ENCODE measurements around the gene SKAP2.

SKAP2 gene

DNA sequence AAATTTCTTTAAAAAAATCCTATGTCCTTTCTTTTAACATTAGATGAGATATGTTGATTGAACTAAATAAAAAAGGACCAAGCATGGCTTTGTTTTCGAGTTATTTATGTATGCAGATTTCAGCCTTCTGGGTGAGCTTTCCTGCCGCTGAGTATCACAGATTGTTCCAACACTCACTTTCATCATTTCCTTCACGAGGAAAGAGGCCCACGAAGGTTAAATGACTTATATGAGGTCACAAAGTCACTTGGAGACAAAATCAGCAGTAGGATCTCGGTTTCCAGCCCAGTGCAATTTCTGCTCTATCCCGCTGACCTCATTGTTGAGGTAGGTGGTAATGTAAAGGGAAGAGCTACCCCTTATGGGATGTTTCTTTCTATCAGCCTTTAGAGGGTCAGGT is 226.8 kb downstream of the SKAP2 start:
- DNase-seq (ENCODE audit: low read depth in 2 of 2), result no peak

DNA sequence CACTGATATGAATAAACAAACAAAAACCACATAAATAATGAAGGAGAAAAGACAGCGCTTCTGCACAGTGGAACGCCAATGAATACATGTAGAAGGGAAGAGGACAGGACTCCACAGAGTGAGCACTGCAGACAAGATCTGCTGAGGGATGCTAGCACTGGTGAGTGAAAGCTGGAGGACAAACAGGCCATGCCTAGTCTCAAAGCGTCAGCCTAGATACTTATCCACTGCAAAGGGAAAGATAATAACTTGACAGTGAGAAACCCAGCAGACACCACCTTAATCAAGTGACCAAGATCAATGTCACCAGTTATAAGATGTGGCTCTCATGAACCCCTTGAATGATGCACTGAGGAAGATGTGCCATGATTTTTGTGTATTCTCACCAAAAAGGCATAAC is 227.6 kb downstream of the SKAP2 start:
- DNase-seq (ENCODE audit: low read depth in 2 of 2), result no peak

DNA sequence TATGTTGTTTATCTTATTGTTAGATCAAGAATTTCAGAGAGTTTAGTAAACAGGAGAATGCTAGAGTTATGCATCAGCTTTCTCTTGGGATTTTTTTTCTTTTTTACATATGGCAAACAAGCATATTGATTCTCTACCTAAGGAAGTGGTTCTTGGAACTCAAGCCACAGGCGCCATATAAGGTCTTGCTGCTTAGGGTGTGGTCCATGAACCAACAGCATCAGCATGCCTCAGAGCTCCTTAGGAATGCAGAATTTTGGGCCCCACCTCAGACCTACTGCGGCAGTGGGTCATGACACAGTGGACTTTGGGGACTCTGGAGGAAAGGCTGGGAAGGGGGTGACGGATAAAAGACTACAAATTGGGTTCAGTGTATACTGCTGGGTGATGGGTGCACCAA is 230.8 kb downstream of the SKAP2 start:
- no peak for DNase-seq (ENCODE audit: low read depth in 2 of 2)

DNA sequence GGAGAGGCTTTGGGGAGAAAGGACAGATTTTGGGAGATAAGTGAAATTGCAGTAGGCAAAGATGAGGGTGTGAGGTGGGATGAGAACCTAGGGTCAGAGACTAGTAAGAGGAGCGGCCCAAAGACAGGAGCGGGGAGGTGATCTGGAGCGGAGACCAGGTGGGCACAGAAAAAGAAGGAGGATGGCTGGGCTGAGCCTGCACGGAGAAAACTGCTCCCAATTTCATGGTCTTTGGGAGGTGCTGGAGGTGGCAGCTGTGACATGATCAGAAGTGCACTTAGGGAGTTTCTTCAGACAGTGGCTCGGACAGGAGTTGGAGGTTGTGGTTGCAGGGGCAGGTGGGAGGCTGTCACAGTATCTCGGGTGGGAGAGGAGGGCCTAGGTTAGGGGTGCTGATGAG is 232.8 kb downstream of the SKAP2 start:
- DNase-seq (ENCODE audit: low read depth in 2 of 2), result no peak

DNA sequence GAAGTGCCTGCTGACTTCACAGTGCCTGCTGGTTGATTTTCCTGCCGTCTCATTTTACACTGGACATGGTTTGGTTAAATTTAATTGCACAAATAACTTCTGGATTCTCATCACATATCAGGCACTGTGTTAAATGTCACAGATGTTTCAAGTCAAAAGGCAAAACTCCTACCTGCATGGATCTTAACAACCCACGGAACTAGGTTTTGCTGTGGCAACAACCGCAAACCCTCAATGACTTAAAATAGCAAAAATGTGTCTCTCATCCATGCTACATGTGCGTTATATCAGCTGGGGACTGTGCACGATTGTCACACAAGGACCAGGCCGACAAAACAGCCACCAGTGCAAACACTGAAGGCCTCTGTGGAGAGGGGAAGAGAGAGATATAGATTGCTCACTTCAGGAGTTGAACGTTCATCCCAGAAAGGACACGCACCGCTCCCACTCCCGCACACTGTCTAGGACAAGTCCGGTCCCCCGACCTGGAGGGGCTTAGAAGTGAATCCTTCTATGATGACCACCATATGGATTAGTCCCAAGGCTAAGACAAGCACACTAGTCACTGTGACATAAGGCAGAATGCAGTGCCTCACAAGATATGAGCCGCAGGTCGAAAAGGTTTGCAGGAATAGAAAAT is 233.3 kb downstream of the SKAP2 start:
- no peak for DNase-seq (ENCODE audit: low read depth in 2 of 2)

DNA sequence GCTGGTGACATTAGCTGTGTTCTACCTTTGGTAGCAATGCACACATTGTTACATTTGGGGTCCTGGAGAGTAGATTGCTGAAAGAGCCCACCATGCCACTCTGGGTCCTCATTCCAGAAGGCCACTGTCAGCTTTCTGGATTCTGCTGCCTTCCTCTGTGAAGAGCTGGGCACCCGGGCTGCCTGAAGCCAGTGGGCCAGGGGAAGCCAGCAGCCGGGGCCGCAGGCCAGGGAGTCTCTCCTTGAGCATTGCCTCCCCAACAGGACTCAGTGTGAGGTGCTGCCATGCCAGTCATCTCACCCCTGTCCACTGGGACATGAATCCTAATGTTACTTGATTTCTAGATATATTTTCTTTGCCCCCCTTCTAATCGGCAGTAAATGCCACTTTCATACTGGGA is 234.0 kb downstream of the SKAP2 start:
- no peak for DNase-seq (ENCODE audit: low read depth in 2 of 2)

DNA sequence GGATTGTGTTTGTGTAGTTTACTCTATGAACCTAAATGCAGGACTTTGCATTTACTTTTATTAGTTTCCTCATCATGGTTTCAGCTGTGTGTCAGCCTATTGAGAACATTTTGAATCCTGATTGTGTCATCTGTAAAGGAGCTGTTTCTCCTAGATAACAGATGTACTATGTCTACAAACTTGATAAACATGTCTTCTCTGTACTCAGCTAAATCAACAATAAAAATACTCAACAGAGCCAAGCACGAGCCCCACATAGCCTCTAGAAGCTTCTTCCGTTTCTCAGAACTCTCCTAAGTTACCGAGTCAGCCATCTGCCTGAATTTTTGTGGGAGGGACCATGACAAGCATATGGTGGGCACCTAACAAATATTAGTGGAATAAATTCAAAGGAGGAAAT is 234.7 kb downstream of the SKAP2 start:
- DNase-seq (ENCODE audit: low read depth in 2 of 2), result no peak

DNA sequence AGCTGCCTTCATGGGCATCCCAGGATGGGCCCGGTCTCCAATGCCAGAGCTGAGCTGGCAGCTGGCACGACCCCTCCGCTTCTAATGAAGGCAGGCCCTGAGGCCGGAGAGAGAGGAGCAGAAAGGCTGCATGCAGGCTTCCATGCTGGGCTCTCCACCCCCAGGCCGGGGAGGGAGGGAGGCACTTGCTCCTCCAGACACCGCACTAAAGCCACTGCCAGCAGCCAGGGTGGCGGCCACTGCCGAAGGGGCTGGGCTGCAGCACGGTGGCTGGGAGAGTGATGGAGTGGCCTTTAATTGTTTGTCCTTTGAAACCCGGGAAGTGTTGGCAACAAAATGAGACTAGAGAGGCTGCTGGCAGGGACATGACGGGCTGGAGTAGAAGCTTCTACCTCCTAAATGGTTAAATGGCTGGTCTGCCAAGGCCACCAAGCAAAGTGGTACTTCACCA is 236.5 kb downstream of the SKAP2 start:
- no peak for DNase-seq (ENCODE audit: low read depth in 2 of 2)

DNA sequence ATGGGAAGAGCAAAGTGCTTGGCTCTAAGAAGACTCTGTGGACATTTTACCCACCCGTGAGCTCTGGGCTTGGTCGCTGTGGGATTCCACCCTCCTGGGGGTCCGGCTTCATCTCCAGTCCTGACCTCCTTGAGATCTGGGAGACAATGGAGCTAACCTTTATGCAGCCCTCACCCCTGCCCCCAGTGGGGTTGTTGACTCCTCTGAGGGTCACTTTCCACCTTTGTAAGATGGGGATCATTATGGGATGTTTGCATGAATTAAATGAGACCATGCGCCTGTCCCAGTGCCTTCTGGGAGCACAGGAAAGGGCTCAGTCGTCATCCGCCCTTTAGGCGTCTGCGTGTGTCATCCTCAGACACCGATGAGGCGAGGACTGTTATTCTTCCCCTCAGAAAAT is 237.2 kb downstream of the SKAP2 start:
- no peak for DNase-seq (ENCODE audit: low read depth in 2 of 2)

DNA sequence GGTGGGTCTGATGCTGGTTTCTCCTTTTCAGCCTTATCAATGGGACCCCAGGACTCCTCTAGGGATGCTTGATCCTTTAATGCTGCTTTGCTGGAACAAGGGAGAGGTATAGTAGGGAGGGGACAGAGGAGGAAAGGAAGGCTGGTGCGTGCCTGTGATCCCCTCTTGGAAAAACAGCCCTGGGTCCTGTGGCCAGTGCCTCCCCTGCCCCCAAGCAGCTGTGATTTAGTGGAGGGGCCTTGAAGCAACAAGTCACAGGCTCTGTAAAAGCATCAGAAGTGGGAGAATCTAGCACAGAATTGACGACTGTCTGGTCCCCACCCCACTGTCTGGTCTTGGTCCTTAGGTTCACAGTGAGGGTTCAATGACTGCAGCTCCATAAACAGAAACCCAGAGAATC is 237.7 kb downstream of the SKAP2 start:
- no peak for DNase-seq (ENCODE audit: low read depth in 2 of 2)

DNA sequence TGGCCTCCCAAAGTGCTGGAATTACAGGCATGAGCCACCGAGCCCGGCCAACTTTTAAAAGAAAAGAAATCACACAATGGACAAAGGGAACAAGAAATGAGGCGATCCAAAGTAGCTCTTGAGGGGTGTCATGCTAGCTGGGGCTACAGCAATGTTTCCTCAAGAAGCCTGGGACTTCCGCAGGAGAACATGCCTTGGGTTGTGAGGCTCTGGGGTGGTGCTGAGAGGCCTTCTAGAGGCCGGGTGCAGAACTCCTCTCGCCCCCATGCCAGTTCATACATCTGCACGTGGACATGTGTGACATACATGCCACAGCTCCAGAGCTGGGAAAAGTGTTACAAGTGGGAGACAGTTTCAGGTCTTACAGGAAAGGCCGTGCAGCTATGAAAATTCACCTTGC is 238.2 kb downstream of the SKAP2 start:
- DNase-seq (ENCODE audit: low read depth in 2 of 2), result no peak

DNA sequence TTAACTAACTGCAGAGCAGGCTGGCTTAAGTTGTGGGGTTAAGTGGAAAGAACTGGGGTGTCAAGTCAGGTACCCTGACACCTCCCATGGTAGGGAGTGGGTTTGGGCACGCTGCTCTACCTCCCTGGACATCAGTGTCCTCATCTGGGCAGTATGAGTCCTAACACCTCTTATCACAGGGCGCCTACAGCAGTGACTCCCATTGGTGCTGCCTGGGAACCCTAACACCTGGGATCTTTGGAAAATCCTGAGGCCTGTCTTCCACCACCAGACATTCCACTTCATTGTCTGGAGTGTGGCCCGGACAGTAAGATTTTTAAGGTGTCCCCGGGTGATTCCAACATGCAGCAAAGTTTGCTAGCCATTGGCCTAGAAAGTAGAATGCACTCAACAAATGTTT is 239.1 kb downstream of the SKAP2 start:
- no peak for DNase-seq (ENCODE audit: low read depth in 2 of 2)

DNA sequence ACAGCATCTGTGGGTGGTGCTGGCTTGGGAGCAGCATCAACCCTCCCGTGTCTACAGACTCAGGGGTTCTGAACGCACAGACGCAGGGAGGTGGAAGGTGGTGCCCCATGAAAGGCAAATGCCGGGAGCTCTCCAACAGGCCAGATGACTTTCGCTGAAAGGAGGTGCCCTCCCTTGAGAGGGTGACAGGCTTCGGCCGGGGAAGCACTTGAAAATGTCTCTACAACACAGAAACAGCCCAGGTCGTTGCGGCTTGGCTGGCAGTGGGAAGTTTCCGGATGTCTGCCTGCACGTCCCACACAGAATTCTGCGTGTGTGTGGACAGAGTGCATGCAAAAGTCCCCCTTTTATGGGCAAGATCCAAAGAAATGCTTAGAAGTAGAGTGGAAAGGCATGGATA is 239.6 kb downstream of the SKAP2 start:
- no peak for DNase-seq (ENCODE audit: low read depth in 2 of 2)

DNA sequence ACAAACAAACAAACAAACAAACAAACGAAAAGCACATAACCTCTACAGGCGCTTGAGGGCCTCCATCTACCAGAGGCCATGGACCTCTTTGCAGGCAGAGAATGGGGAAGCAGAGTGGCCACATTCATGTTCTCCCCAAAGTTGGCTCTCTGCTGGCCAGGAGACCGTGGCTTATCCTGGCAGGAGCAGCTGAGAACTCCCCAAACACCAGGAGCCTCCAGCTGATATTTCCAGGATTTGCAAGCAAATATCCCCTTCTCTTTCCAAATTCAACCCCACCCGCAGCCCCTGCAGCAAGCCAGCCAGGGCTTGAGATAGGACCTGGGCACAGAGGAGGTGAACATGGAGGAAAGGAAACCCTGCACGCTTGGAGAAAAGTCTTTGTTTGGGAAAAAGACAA is 240.0 kb downstream of the SKAP2 start:
- DNase-seq (ENCODE audit: low read depth in 2 of 2), result no peak

DNA sequence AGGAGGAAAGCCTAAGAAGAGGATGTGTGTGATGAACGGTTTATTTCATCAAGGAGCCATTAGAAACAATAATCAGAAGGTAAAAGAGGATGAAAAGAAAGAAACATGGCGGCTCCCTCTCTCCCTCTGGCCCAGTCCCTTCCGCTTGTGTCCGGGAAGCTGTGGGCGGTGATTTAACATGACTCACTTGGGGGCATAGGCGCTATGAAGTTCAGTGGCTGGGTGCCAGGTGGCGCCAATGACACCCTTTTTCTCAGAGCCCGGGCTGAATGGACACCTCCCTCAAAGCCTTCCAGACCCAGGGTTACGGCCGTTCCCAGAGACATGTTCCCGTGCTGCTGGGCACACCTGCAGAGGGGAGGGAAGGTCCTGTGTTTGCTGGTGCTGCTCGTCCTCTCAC is 244.0 kb downstream of the SKAP2 start:
- DNase-seq (ENCODE audit: low read depth in 2 of 2), result no peak

DNA sequence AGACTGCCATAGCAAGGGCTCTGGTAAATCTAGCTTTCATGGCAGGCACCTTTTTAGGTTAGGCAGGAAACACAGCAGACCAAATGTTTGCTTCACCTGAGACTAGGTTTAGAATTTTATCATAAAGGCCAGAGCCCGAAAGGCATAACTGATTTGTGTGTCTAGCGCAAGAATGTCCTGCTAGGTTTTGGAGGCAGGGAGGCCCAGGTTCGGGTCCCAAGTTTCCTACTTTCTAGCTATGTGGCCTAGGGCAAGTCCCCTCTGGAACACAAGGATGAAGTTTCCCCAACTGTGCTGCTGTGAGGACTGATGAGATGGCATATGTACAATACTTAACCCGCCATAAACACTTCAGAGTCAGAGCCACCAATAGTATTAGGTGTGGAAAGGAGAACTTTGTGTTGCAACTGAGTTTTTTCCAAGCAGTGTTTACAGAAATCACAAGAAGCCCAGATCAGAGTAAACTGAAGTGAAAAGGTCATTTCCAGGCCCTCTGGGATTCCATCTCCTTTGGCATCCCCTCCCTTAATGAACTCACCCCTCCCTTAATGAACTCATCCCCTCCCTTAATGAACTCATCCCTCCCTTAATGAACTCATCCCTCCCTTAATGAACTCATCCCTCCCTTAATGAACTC is 244.9 kb downstream of the SKAP2 start:
- DNase-seq (ENCODE audit: low read depth in 2 of 2), result no peak

DNA sequence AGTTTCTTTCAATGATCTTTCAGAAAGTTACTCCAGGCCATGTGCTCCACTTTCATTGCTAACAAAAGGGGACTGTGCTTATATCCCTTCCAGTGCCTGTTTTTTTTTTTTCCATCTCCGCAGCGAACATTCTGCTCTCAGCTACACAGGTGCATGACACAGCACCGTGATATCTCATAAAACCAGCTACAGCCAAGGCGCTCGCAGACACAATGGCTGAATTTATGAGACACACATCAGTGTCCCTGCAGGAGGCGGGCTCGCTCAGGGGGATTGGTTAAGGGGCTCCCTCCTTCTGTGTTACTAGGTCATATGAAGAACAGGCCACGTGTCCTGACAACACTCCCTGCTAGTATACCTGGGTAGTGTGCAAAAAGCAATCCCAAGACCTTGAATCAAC is 245.5 kb downstream of the SKAP2 start:
- no peak for DNase-seq (ENCODE audit: low read depth in 2 of 2)

DNA sequence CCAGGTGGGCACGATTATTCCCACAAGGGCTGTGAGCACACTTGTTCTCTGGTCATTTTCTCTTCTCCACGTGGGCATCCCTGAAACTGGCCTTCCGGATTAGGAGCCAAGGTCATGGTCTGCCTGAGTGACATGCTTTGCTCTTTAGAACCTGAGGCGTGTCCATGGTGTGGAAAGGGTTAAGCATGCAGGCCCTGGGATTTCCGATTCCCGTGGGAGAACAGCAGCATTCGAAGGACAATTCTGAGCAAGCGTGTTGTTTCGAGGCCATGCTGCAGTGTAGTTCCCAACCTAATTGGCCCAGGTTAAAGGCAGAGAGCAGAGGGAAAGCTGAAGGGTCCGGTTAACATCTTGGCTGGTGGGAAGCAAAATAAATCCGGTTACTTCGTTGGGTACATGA is 245.9 kb downstream of the SKAP2 start:
- DNase-seq (ENCODE audit: low read depth in 2 of 2), result no peak

Measured in stimulated activated CD8-positive, alpha-beta memory T cell treated with anti-CD3 and anti-CD28 coated beads, Interleukin-7, amount 100 ng/mL, for 1 hour (primary cell).